ENCODE measurements around the gene FLNA.
"Not testable (repeated sequence)": the region's sequence is repeated elsewhere in the genome, so short reads cannot be mapped to it uniquely, and the experiment has no call there.

FLNA gene

DNA sequence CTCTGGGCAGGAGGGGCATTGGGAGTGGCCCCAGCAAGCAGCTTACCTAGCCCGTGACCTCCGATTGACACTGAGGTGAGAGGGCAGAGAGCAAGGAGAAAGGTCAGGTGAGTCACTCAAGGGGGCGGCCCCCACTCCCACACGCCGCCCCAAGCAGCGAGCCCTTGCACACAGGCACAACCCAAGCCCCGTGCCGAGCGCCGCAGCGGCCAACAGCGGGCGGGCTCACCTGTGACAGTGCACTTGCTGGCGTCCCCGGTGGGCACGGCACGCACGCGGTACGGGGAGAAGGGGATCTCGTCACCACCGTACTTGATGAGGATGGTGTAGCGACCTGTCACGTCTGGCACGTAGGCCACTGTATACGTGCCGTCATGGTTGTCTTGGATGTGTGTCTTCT lies 17.2 kb downstream of the FLNA start:
- DNase-seq, result no peak

- no peak for DNase-seq
Observed at GRCh38 chrX:154356596-154356995, 17.8 kb downstream of the FLNA start.

DNA sequence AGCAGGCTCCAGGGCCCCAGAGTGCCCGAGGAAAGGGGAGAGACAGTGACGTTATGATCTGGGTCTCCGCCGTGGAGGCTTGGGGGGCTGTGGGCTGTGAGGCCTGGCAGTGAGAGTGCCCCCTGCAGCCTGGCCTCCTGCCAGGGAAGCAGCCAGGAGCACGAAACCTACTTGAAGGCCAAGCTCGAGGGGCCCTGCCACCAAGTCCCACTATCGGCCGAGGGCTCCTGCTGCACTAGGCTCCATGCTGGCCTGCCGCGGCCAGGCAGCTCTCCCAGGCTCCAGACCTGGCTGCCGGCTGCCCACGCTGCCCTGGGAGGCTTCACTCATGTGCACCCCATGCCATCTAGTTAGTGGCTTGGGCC lies 18.7 kb downstream of the FLNA start:
- no peak for DNase-seq

DNA sequence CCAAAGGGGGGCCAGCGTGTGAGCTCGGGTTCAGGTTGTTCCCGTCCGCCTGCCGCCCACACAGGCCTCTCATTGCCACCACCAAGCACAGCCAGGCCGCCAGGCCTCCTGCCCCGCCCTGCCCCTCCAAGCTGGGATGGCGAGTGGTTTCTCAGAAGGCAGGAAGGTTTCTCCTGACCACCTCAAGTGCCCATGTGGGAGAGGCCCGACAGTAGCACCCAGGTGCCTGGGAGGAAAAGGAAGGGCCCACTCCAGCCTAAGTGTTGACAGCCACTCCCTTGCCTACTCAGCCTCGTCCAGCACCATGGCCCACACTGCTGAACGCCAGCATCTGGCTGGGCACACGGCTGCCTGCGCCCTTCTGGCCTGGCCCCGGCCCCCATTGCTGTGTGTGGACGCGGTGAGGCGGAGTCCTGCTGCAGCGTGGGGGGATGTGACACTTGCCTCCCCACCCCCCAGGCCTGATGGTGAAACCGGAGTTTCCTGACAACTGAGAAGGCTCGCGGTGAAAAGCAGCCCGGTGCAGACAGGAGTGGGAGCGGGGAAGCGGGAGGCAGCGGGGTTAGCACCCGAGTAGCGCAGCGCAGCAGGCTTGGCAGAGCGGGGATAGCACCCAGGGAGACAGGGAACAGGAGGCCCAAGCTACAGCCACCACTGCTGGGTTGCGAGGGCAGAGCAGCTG lies 19.2 kb downstream of the FLNA start:
- no peak for DNase-seq

DNA sequence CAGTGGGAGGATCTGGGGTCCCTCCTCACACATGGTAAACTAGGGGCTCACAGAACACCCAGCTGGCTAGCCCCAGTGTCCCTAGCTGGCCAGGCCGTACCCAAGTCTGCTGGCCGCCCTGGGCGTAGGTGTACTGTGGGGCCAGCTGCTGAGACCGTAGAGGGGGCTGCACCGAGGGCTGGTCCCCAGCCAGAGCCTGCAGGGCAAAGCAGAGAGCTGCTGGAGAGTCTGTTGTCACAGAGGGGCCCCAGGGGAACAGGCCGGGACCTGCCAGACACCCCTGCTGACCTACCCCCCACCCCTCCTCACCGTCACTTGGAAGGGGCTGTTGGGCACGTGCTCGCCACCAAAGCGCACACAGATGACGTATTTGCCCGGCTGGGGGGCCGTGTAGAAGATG lies 19.9 kb downstream of the FLNA start:
- no peak for DNase-seq

- DNase-seq, result no peak
Observed at GRCh38 chrX:154354013-154354412, 20.4 kb downstream of the FLNA start.

GRCh38 chrX:154353172-154353843 lies 21.1 kb downstream of the FLNA start:
- no peak for DNase-seq

- no peak for DNase-seq
Observed at GRCh38 chrX:154352466-154352865, 22.0 kb downstream of the FLNA start.

DNA sequence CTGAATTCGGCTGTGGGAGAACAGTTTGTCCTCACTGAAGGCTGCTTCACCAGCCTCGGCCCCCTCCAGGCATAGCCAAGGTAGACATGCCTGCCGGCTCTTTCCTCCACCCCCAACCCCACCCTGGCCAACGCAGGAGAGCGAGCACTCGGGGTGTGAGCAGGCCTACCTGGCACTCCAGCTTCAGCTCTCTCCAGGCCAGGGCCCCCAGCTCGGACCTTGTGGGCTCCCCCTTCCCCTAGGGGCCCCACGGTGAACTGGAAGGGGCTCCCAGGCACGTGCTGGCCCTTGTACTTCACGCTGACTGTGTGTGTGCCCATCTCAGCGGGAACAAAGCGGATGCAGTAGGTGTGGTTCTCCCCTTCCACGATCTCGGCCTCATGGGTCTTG lies 22.4 kb downstream of the FLNA start:
- no peak for DNase-seq

GRCh38 chrX:154351183-154352011 lies 23.0 kb downstream of the FLNA start:
- no peak for DNase-seq

- DNase-seq, result no peak
Observed at GRCh38 chrX:154350429-154351182, 23.8 kb downstream of the FLNA start.

DNA sequence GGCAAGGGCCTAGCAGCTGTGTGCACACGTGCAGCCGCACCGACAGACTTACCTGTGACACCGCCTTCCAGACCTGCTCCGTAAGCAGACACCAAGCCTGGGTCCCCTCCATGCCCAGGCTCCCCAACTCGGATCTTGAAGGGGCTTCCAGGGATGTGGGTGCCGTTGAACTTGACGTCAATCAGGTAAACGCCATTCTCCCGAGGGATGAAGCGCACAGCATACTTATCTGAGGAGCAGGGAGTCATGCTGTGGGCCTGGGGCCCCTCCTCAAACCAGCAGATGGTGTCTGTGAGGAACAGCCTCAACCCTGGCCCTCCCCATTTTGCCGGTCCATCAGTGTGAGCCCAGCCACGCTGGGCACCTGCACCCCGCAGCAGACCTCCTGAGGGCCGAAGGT lies 24.5 kb downstream of the FLNA start:
- DNase-seq, result no peak

DNA sequence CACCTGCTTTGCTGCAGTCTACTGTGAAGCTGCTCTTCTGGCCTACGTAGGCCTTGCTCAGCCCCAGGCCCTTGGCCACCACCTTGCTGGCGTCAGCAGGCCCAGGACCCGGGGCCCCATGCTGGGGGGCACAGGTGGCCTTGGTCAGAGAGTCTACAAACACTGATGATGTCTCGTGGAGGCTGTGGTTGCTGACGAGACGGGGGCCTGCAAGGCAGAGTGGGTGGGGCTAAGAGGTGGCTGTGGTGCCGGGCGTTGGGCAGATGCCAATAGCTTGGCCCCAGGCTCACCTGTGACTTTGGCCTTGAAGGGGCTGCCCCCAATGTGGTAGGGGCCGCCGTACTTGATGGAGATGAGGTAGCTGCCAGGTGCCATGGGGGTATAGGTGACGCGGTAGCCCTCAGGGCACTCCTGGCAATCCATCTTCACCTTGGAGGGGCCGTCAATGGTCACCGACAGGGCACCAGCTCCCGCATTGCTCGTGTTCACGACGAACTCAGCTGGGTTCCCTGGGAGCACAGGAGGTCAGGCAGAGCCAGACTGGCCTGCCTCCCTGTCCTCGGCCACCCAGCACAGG lies 25.0 kb downstream of the FLNA start:
- DNase-seq, result no peak

GRCh38 chrX:154348646-154349358 lies 25.6 kb downstream of the FLNA start:
- no peak for DNase-seq

DNA sequence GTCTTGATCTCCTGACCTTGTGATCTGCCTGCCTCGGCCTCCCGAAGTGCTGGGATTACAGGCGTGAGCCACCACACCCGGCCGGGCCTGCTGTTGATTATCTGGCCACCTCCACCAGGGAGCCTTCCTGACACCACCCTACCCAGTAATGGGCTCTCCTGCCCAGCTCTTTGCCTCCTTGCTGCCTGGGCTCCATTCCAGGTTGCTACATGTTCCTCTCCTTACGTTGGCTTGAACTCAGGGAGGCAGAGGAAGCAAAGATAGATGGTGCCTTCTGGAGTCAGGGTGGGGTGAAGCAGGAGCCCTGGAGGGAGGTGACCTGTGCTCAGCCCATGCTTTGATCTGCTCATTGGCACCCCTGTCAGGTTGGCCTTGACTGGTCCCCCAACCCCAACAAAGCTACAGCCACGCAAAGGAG lies 26.3 kb downstream of the FLNA start:
- DNase-seq, result no peak

DNA sequence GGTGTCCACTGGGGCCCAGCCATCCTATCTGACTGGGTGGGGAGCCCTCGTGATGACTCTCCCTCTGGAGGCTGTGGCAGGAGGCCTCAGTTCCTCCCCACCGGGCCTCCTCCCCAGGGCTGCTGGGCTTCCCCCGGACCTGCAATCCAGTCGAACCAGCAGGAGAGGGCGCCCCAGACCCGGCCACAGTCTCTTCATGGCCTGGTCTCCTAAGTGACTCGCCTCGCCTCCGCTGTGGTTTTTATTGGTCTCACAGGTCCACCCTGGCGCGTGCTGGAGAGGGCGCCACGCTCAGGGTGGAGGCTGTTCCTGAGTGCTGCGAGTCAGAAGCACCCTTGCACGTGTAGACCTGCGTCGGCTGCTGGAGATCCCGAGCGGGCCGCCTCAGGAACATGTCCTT lies 30.8 kb downstream of the FLNA start:
- DNase-seq, result not testable (repeated sequence)

GRCh38 chrX:154343063-154343462 lies 31.4 kb downstream of the FLNA start:
- DNase-seq, result not testable (repeated sequence)

GRCh38 chrX:154341399-154342298 lies 32.8 kb downstream of the FLNA start:
- DNase-seq, result not testable (repeated sequence)

- DNase-seq, result no peak
Observed at GRCh38 chrX:154334496-154334895, 39.9 kb downstream of the FLNA start.

DNA sequence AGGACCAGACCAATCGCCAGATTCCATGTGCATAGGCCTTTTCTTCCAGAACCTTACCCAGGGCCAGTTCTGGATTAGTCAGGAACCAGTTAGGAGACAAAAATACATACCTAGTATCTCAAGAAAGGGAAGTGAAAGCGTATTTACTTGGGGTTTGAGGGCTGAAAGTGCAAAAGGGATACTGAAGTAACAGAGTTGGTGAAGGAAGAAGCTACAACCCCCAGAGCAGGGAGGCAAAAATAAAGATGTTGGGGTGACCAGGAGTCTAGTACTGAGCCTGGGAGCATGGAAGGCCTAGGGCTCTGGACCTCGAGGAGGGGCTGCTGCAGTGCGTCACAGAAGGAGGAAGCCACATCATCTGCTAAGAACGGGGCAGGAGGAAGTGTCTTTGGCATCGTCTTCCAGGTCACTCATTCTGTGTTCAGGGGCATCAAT lies 40.6 kb downstream of the FLNA start:
- no peak for DNase-seq

DNA sequence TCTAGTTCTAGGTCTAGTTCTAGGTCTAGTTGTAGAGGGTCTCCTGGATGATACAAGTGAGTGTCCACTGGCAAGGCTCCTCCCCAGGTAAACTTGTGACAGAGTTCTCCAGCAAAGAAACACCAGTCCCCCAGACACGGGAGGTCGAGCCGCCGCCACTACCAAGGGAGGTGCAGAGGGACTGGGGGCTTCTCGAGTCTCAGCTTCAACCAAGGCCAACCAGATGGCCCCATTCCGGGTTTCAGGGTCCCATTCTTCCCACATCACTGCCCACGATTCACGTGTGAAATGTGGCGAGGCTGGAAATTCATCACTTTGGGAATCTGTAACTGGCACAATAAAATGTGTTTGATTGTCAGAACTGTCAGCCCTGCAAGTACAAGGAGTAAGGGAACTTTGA lies 41.3 kb downstream of the FLNA start:
- no peak for DNase-seq

Measured in amniotic stem cell (primary cell).